Measurements from ENCODE around the gene ADAMTS2.

Gene ADAMTS2

DNA sequence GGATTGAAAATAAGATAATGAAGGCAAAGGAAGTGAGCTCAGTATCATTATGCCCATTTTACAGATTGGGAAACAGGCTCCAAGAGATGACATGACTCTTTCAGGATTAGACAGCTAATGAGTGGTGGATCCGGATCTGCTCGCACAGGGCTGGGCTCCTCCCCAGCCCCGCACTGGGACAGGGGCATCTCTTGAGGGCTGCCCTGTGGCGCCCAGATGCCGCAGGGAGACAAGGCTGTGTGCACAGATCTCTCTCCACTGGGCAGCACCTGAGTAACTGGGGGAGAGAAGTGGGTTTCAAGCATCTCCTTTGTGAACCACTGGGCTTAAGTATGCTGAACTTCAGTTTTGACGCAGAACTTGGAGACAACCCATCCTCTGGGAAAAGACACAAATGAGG, 43.9 kb downstream of the ADAMTS2 start:
- H3F3A ChIP-seq (ENCODE audit: insufficient read depth), result no peaks in the 10 kb centered on the region
- no peak overlapping the region for H3K4me3 ChIP-seq (ENCODE audit: insufficient read depth, low read length, poor library complexity, severe bottlenecking)
- H3K79me2 ChIP-seq (ENCODE audit: insufficient read depth, low read length), result no peaks in the 10 kb centered on the region
- H3K36me3 ChIP-seq (ENCODE audit: low read length), result no peaks in the 10 kb centered on the region
- H3K9ac ChIP-seq (ENCODE audit: low read length), result no peak overlapping the region
- no peaks in the 10 kb centered on the region for H3K27me3 ChIP-seq (ENCODE audit: low read length)
- H2AFZ ChIP-seq (ENCODE audit: low read depth, low read length, severe bottlenecking), result no peak overlapping the region
- H3K27ac ChIP-seq (ENCODE audit: low read depth, low read length), result no peak overlapping the region
- H3K9me2 ChIP-seq (replicated peaks; ENCODE audit: insufficient read depth, low read length), result no peaks in the 10 kb centered on the region
- no peaks in the 10 kb centered on the region for H3K9me3 ChIP-seq (ENCODE audit: insufficient read depth, low read length)
- H4K20me1 ChIP-seq (ENCODE audit: low read depth, low read length), result no peaks in the 10 kb centered on the region
- TF ChIP-seq, protein P1, sequence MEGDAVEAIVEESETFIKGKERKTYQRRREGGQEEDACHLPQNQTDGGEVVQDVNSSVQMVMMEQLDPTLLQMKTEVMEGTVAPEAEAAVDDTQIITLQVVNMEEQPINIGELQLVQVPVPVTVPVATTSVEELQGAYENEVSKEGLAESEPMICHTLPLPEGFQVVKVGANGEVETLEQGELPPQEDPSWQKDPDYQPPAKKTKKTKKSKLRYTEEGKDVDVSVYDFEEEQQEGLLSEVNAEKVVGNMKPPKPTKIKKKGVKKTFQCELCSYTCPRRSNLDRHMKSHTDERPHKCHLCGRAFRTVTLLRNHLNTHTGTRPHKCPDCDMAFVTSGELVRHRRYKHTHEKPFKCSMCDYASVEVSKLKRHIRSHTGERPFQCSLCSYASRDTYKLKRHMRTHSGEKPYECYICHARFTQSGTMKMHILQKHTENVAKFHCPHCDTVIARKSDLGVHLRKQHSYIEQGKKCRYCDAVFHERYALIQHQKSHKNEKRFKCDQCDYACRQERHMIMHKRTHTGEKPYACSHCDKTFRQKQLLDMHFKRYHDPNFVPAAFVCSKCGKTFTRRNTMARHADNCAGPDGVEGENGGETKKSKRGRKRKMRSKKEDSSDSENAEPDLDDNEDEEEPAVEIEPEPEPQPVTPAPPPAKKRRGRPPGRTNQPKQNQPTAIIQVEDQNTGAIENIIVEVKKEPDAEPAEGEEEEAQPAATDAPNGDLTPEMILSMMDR (IDR thresholded peaks at IDR 0.05; ENCODE audit: insufficient read depth, low read length, poor library complexity, severe bottlenecking), result no peak
- TF ChIP-seq EZH2phosphoT487 (conservative IDR thresholded peaks at IDR 0.05; ENCODE audit: low read length), result no peak
- H3K4me2 ChIP-seq (ENCODE audit: low read depth, low read length, poor library complexity, severe bottlenecking), result no peak overlapping the region

DNA sequence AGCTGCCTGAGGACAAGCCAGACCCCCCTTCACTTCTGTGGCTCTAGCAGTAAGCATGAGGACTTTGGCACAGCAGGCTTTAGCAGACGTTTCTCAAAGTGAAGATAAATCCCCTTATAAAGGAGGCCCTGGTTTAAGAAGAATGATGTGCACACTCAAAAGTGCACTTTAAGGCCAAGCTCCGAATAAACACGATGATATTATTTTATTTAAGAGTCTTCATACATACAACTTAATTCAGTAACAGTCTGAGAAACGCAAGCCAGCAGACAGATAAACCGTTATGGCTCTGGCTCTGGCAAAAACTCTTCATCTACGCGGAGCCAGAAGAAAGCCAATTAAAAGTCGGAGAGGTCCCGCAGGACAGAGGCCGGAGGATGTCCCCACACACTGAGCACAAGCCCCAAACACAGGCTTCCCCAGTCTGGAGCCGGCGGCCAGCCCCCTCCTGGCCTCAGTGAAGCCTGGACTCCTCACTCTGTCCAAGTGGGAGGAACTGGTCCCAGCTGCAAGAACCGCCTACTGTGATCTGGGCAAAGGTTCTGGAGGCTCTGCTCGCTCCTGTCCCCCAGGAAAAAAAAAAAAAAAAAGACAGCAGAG, 44.6 kb downstream of the ADAMTS2 start:
- TF ChIP-seq EZH2phosphoT487 (conservative IDR thresholded peaks at IDR 0.05; ENCODE audit: low read length), result no peak
- TF ChIP-seq, protein P1 (IDR thresholded peaks at IDR 0.05; ENCODE audit: insufficient read depth, low read length, poor library complexity, severe bottlenecking), result no peak
- Histone ChIP-seq H3K79me2 (ENCODE audit: insufficient read depth, low read length) (no peaks in the 10 kb centered on the region), H3K4me2 (ENCODE audit: low read depth, low read length, poor library complexity, severe bottlenecking) (no peak overlapping the region), H3K4me3 (ENCODE audit: insufficient read depth, low read length, poor library complexity, severe bottlenecking) (no peak overlapping the region), H3K9me3 (ENCODE audit: insufficient read depth, low read length) (no peaks in the 10 kb centered on the region), H3K9ac (ENCODE audit: low read length) (no peak overlapping the region), H3F3A (ENCODE audit: insufficient read depth) (no peaks in the 10 kb centered on the region), H4K20me1 (ENCODE audit: low read depth, low read length) (no peaks in the 10 kb centered on the region), H3K36me3 (ENCODE audit: low read length) (no peaks in the 10 kb centered on the region), H3K27ac (ENCODE audit: low read depth, low read length) (no peak overlapping the region), H2AFZ (ENCODE audit: low read depth, low read length, severe bottlenecking) (no peak overlapping the region), H3K27me3 (ENCODE audit: low read length) (no peaks in the 10 kb centered on the region), H3K9me2 (replicated peaks; ENCODE audit: insufficient read depth, low read length) (no peaks in the 10 kb centered on the region)

DNA sequence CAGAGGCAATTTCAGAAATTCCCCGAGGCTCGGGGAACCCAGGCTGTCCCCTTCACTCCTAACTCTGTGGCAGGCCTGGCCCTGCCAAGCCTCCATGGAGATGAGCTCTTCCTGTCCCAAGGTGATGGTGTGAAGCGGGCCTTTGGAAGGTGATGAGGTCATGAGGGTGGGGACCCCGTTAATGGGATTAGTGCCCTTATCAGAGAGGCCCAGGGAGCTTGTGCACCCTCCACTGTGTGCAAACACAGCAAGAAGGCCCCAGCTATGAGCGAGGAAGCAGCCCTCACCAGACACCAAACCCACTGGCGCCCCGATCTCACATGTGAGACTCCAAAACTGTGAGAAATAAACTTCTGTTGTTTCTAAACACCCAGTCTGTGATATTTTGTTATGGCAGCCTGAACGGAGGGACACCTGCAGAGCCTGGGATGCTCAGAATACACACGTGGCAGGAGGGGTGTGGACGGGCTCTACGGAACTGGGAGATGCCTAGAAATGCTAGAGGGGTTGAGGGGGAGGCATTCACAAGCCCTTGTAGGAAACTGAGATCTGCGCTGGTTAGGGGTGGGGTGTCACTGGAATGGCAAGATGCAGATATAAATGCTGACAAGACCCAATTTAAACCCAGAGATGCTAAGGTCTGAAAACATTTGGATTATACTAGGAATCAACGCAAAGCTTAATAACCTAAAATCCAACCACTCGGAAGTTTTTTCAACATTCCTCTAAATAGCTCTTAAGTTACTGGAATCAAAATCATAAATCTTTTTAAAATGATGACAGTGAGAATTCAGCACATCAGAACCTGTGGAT, 46.9 kb downstream of the ADAMTS2 start:
- Histone ChIP-seq H3K9me2 (replicated peaks; ENCODE audit: insufficient read depth, low read length) (no peaks in the 10 kb centered on the region), H3K4me2 (ENCODE audit: low read depth, low read length, poor library complexity, severe bottlenecking) (no peak overlapping the region), H3K27me3 (ENCODE audit: low read length) (no peaks in the 10 kb centered on the region), H3K79me2 (ENCODE audit: insufficient read depth, low read length) (no peaks in the 10 kb centered on the region), H3K36me3 (ENCODE audit: low read length) (no peaks in the 10 kb centered on the region), H3K9me3 (ENCODE audit: insufficient read depth, low read length) (no peaks in the 10 kb centered on the region), H3K9ac (ENCODE audit: low read length) (no peak overlapping the region), H2AFZ (ENCODE audit: low read depth, low read length, severe bottlenecking) (no peak overlapping the region), H3K4me3 (ENCODE audit: insufficient read depth, low read length, poor library complexity, severe bottlenecking) (no peak overlapping the region), H3K27ac (ENCODE audit: low read depth, low read length) (no peak overlapping the region), H4K20me1 (ENCODE audit: low read depth, low read length) (no peaks in the 10 kb centered on the region), H3F3A (ENCODE audit: insufficient read depth) (no peaks in the 10 kb centered on the region)
- TF ChIP-seq, protein P1 (IDR thresholded peaks at IDR 0.05; ENCODE audit: insufficient read depth, low read length, poor library complexity, severe bottlenecking), result no peak
- TF ChIP-seq EZH2phosphoT487 (conservative IDR thresholded peaks at IDR 0.05; ENCODE audit: low read length), result no peak
